ENCODE results near the gene COL4A1.

Gene COL4A1

GRCh38 chr13:110351636-110352420, 44.9 kb upstream of the COL4A1 start:
- H4K20me1 ChIP-seq (ENCODE audit: insufficient read depth, low read length): no peaks in the 10 kb centered on the region
- H3K27ac ChIP-seq (ENCODE audit: low read depth, low read length, poor library complexity, severe bottlenecking): no peak overlapping the region
- no peaks in the 10 kb centered on the region for H3F3A ChIP-seq (ENCODE audit: insufficient read depth, low read length)

DNA sequence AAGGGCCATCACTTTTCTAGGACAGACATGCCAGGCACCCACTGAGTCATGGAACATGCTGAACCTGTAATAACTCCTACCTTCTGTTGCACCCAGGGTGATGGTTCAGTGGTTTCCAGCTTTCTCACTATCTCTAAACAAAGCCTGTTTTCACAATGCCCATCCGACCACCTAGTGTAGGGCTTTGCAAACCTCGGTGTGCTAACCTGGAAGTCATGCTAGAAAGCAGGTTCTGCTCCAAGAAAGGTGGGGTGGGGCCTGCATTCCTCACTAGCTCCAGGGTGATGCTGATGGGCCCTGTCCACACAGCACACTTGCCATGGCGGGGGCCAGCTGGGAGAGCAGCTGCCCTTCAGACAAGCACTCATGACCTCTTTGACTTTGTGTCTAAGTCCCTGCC, 43.6 kb upstream of the COL4A1 start:
- no peak overlapping the region for H3K27ac ChIP-seq (ENCODE audit: low read depth, low read length, poor library complexity, severe bottlenecking)
- TF ChIP-seq CTCF (IDR thresholded peaks at IDR 0.05; ENCODE audit: low read length) (no peak), EZH2 (IDR thresholded peaks at IDR 0.05; ENCODE audit: borderline replicate concordance, low read length) (no peak)
- H3K4me2 ChIP-seq (ENCODE audit: low read length): no peak overlapping the region
- H2AFZ ChIP-seq (ENCODE audit: low read length): no peak overlapping the region
- H3K9ac ChIP-seq (ENCODE audit: low read length): no peak overlapping the region
- H3K4me3 ChIP-seq (ENCODE audit: low read depth, low read length, poor library complexity, severe bottlenecking): no peak overlapping the region
- H4K20me1 ChIP-seq (ENCODE audit: insufficient read depth, low read length): no peaks in the 10 kb centered on the region
- H3F3A ChIP-seq (ENCODE audit: insufficient read depth, low read length): no peaks in the 10 kb centered on the region
- H3K4me1 ChIP-seq (ENCODE audit: insufficient read depth, low read length, severe bottlenecking): no peaks in the 10 kb centered on the region
- no peaks in the 10 kb centered on the region for H3K79me2 ChIP-seq (ENCODE audit: insufficient read depth, low read length)
- H3K9me3 ChIP-seq (ENCODE audit: low read length): no peaks in the 10 kb centered on the region
- H3K27me3 ChIP-seq (ENCODE audit: insufficient read depth, low read length): peaks cover 7% of the 10 kb centered on the region; the same call in 1 of the 2 replicates
- no peaks in the 10 kb centered on the region for H3K9me2 ChIP-seq (ENCODE audit: low read depth, low read length)
- H3K36me3 ChIP-seq (ENCODE audit: insufficient read depth, low read length): no peaks in the 10 kb centered on the region

More at GRCh38 chr13:110351636-110352420, 44.9 kb upstream of the COL4A1 start:
- no peak overlapping the region for H3K4me3 ChIP-seq (ENCODE audit: low read depth, low read length, poor library complexity, severe bottlenecking)
- H3K27me3 ChIP-seq (ENCODE audit: insufficient read depth, low read length): peaks cover 7% of the 10 kb centered on the region; the same call in 1 of the 2 replicates
- H3K9ac ChIP-seq (ENCODE audit: low read length): no peak overlapping the region
- H3K4me2 ChIP-seq (ENCODE audit: low read length): no peak overlapping the region
- H2AFZ ChIP-seq (ENCODE audit: low read length): no peak overlapping the region
- no peaks in the 10 kb centered on the region for H3K4me1 ChIP-seq (ENCODE audit: insufficient read depth, low read length, severe bottlenecking)
- no peaks in the 10 kb centered on the region for H3K9me2 ChIP-seq (ENCODE audit: low read depth, low read length)
- TF ChIP-seq EZH2 (IDR thresholded peaks at IDR 0.05; ENCODE audit: borderline replicate concordance, low read length) (no peak), CTCF (IDR thresholded peaks at IDR 0.05; ENCODE audit: low read length) (no peak)
- no peaks in the 10 kb centered on the region for H3K79me2 ChIP-seq (ENCODE audit: insufficient read depth, low read length)
- no peaks in the 10 kb centered on the region for H3K9me3 ChIP-seq (ENCODE audit: low read length)
- H3K36me3 ChIP-seq (ENCODE audit: insufficient read depth, low read length): no peaks in the 10 kb centered on the region

GRCh38 chr13:110350049-110350448, 43.1 kb upstream of the COL4A1 start:
- TF ChIP-seq CTCF (IDR thresholded peaks at IDR 0.05; ENCODE audit: low read length): no peak
- no peak for TF ChIP-seq EZH2 (IDR thresholded peaks at IDR 0.05; ENCODE audit: borderline replicate concordance, low read length)
- Histone ChIP-seq H3K27ac (ENCODE audit: low read depth, low read length, poor library complexity, severe bottlenecking) (no peak overlapping the region), H3K9me2 (ENCODE audit: low read depth, low read length) (no peaks in the 10 kb centered on the region), H3K9me3 (ENCODE audit: low read length) (no peaks in the 10 kb centered on the region), H3K36me3 (ENCODE audit: insufficient read depth, low read length) (no peaks in the 10 kb centered on the region), H2AFZ (ENCODE audit: low read length) (no peak overlapping the region), H4K20me1 (ENCODE audit: insufficient read depth, low read length) (no peaks in the 10 kb centered on the region), H3K27me3 (ENCODE audit: insufficient read depth, low read length) (peaks cover 7% of the 10 kb centered on the region; the same call in 1 of the 2 replicates), H3K4me3 (ENCODE audit: low read depth, low read length, poor library complexity, severe bottlenecking) (no peak overlapping the region), H3K4me1 (ENCODE audit: insufficient read depth, low read length, severe bottlenecking) (no peaks in the 10 kb centered on the region), H3K9ac (ENCODE audit: low read length) (no peak overlapping the region), H3K79me2 (ENCODE audit: insufficient read depth, low read length) (no peaks in the 10 kb centered on the region), H3F3A (ENCODE audit: insufficient read depth, low read length) (no peaks in the 10 kb centered on the region), H3K4me2 (ENCODE audit: low read length) (no peak overlapping the region)

Measured in OCI-LY1 (cell line).